HL-60 (cell line): ENCODE data around the gene SNAP23.
A peak's percentile ranks its signal among the peaks of the same experiment; 100 is the strongest.

Experiments
- DNase-seq, 2 experiments: peaks; one replicate each; pipeline ENCODE4 v3.0.0-alpha.2; 2010 to 2020; ENCODE audit warnings: low read depth in 1 of 2, low spot score in 1 of 2
- H3K27ac ChIP-seq: fragments of 250-450 bp; sonication (Bioruptor Pico); replicated peaks from 2 replicates; pipeline ENCODE4 v1.5.1; 2020; ENCODE audit warnings: mild to moderate bottlenecking, moderate library complexity
- H3K27me3 ChIP-seq: fragments of 250-450 bp; sonication (Bioruptor Pico); 2 replicates; pipeline ENCODE4 v1.5.1; 2021; ENCODE audit warnings: mild to moderate bottlenecking, moderate library complexity; ENCODE audit not compliant: insufficient read depth, poor library complexity, severe bottlenecking
- H3K4me3 ChIP-seq: replicated peaks from 2 replicates; pipeline ENCODE4 v1.5.1; 2011; ENCODE audit warnings: mild to moderate bottlenecking, control low read depth, low read length; ENCODE audit not compliant: insufficient read depth
- GABPA ChIP-seq: IDR thresholded peaks from 2 replicates; pipeline ENCODE4 v1.6.1; 2012; ENCODE audit warnings: low read depth
- POLR2AphosphoS5 ChIP-seq: IDR thresholded peaks from 2 replicates; pipeline ENCODE4 v1.6.1; 2012; ENCODE audit warnings: low read depth
- SPI1 ChIP-seq: IDR thresholded peaks from 2 replicates; pipeline ENCODE4 v1.6.1; 2012; ENCODE audit warnings: low read depth, mild to moderate bottlenecking, borderline replicate concordance
- TF ChIP-seq, protein P1 (sequence below): IDR thresholded peaks from one replicate; pipeline ENCODE4 v1.5.1; 2011; ENCODE audit warnings: low read length, control low read depth, inconsistent platforms; ENCODE audit not compliant: insufficient read depth
- TF ChIP-seq, protein P2 (sequence below): IDR thresholded peaks from 2 replicates; pipeline ENCODE4 v1.6.1; 2012; ENCODE audit warnings: low read depth; ENCODE audit not compliant: insufficient replicate concordance

The SNAP23 gene

DNA sequence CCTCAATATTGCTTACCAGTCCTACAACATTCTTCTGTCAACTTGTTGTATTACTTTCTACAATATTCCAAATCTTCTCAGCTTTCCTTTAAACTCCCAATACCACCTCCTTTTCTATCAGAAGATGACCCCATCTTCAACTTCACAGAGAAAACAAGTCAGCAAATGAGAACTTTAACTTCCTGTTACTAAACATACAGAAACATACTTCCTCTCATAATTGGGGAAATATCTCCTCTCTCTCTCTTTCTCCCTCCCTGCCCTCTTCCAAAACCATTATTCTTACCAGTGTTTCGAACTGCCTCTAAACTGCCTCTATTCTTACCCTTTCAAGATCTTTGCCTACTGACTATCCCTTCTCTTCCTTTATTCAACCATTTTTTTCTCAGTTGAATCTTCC, 1.8 kb upstream of the SNAP23 start:
- TF ChIP-seq SPI1, result peak; percentile 58; the same call in 1 of the 2 replicates
- TF ChIP-seq, protein P1, sequence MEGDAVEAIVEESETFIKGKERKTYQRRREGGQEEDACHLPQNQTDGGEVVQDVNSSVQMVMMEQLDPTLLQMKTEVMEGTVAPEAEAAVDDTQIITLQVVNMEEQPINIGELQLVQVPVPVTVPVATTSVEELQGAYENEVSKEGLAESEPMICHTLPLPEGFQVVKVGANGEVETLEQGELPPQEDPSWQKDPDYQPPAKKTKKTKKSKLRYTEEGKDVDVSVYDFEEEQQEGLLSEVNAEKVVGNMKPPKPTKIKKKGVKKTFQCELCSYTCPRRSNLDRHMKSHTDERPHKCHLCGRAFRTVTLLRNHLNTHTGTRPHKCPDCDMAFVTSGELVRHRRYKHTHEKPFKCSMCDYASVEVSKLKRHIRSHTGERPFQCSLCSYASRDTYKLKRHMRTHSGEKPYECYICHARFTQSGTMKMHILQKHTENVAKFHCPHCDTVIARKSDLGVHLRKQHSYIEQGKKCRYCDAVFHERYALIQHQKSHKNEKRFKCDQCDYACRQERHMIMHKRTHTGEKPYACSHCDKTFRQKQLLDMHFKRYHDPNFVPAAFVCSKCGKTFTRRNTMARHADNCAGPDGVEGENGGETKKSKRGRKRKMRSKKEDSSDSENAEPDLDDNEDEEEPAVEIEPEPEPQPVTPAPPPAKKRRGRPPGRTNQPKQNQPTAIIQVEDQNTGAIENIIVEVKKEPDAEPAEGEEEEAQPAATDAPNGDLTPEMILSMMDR, result no peak
- Histone ChIP-seq H3K27me3 (no peaks in the 10 kb centered on the region), H3K4me3 (0 out of 2 replicates have a peak overlapping the region, but pooled peaks have one; percentile 9), H3K27ac (peak overlapping the region; percentile 59)
- peak; percentile 19 to 25 for DNase-seq

GRCh38 chr15:42494998-42495360, 455 bp upstream of the SNAP23 start:
- H3K27ac ChIP-seq, result peak overlapping the region; percentile 64
- no peaks in the 10 kb centered on the region for H3K27me3 ChIP-seq
- H3K4me3 ChIP-seq, result peak overlapping the region; percentile 82
- TF ChIP-seq, protein P1, result no peak
- TF ChIP-seq, protein P2, sequence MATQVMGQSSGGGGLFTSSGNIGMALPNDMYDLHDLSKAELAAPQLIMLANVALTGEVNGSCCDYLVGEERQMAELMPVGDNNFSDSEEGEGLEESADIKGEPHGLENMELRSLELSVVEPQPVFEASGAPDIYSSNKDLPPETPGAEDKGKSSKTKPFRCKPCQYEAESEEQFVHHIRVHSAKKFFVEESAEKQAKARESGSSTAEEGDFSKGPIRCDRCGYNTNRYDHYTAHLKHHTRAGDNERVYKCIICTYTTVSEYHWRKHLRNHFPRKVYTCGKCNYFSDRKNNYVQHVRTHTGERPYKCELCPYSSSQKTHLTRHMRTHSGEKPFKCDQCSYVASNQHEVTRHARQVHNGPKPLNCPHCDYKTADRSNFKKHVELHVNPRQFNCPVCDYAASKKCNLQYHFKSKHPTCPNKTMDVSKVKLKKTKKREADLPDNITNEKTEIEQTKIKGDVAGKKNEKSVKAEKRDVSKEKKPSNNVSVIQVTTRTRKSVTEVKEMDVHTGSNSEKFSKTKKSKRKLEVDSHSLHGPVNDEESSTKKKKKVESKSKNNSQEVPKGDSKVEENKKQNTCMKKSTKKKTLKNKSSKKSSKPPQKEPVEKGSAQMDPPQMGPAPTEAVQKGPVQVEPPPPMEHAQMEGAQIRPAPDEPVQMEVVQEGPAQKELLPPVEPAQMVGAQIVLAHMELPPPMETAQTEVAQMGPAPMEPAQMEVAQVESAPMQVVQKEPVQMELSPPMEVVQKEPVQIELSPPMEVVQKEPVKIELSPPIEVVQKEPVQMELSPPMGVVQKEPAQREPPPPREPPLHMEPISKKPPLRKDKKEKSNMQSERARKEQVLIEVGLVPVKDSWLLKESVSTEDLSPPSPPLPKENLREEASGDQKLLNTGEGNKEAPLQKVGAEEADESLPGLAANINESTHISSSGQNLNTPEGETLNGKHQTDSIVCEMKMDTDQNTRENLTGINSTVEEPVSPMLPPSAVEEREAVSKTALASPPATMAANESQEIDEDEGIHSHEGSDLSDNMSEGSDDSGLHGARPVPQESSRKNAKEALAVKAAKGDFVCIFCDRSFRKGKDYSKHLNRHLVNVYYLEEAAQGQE, result no peak
- TF ChIP-seq SPI1, result no peak
- no peak for TF ChIP-seq GABPA
- no peak for TF ChIP-seq POLR2AphosphoS5
- no peak for DNase-seq

GRCh38 chr15:42498212-42499068, 3.0 kb downstream of the SNAP23 start:
- no peak for DNase-seq

More at GRCh38 chr15:42498212-42499068, 3.0 kb downstream of the SNAP23 start:
- no peaks in the 10 kb centered on the region for H3K27me3 ChIP-seq
- TF ChIP-seq SPI1 (no peak), POLR2AphosphoS5 (no peak), GABPA (no peak)
- TF ChIP-seq, protein P1, result no peak
- TF ChIP-seq, protein P2, result no peak
- H3K4me3 ChIP-seq, result no peak overlapping the region
- no peak overlapping the region for H3K27ac ChIP-seq
